AG20443 (cell line): ENCODE results near the gene OR5F1.

ENCODE experiments used
- DNase-seq: peaks from one replicate; pipeline ENCODE4 v3.0.0; 2012; ENCODE audit warnings: low spot score, mixed read lengths

OR5F1 gene

DNA sequence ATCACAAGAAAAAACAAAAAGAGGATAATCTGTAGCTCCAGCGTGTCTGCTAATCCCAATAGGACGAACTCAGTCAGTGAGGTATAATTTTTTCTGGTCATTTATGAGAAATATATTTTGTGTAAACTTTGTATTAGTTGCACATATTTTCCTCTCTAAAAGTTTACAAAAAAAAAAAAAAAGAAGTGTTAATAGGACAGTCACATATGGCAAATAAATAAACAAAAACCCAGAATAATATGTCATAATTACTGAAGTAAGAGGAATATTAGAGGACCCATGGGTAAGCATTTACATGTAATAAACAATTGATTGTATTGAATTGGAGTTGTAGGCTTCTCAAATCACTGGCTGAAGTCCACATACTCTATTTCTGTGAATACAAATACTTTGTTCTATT is at the start of gene OR5F1:
TSS of gene OR5F1 (minus strand) at position 101 of the 400 bp plus-strand sequence. CDS start at position 101, 0 bp downstream.
- no peak for DNase-seq

- DNase-seq = no peak
Measured at GRCh38 chr11:56027354-56027753, 32.9 kb upstream of the OR5F1 start, which contains the start of gene OR5AS1. Gene OR5AS1, plus strand, starts transcription at chr11:56027654. Its CDS starts 2,765 bp downstream, at chr11:56030419.

DNA sequence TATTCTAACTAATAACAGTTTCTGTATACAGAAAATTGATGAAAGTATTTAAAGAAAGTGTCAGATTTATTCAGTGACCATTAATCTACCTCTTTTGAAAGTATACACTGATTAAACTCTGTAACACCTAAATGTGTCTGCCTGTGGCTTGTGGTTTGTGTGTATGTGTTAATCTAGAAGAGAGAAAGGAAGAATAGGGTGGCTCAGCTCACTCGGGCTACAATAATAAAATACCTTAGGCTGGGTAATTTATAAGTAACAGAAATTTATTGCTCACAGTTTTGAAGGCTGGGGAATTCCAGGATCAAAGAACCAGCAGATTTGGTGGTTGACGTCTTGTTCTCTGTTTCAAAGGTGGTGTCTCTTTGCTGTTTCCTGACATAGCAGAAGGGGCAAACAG is 19.4 kb upstream of the OR5F1 start:
- no peak for DNase-seq

DNA sequence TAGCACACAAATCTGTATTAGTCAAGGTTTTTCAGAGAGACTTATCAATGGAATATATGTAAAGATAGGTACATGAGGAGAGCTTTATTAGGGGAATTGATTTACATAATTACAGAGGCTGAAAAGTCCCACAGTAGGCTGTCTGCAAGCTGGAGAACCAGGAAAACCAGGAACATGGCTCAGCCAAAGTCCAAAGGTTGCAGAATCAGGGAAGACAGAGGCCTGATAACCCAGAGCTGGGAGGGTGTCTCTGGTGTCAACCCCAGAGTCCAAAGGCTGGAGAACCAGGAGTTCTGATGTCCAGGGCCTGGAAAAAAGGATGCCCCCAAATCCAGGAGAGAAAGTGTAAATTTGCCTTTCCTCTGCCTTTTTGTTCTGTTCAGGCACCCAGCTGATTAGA is 16.3 kb upstream of the OR5F1 start:
- DNase-seq = no peak

DNA sequence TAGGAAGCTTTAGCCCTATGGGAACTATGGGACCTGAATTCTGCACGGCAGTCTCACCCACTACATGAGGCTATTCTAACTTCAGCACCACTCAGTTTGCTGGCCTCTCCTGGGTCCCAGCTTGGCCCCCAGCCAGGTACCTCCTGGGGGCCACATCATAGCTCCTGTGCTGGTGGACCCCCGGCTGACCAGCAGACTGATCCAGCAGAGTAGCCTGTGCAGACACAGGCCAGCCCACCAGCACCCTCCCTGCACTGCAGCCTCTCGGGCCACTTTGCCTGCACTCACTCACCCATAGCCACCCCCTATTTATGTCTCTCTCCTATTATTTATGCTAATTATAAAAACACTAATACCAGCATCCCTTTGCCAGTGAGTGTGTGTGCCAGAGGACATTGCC is 23.5 kb downstream of the OR5F1 start:
- DNase-seq = no peak

- no peak for DNase-seq
Measured at GRCh38 chr11:55969845-55970244, 24.6 kb downstream of the OR5F1 start, which contains the start of gene OR10AG1. Gene OR10AG1, minus strand, starts transcription at chr11:55969945. Its CDS starts 38 bp downstream, at chr11:55969907.

DNA sequence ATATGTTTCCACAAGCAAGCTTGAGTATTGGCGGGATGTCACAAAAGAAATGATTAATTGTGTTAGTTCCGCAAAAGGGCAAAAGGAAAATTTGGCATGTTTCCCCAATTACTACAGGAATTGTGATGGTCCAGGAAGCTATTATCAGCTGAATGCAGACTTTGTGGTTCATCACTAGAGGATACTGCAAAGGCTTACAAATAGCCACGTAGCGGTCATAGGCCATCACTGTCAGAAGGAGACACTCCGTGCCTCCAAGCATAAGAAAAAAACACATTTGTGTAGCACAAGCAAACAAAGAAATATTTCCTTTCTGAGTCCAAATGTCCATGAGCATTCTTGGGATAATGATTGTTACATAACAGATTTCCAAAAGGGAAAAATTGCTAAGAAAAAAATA is 26.5 kb downstream of the OR5F1 start:
- no peak for DNase-seq

GRCh38 chr11:55966391-55966790 is 28.0 kb downstream of the OR5F1 start:
- no peak for DNase-seq

GRCh38 chr11:55956521-55956920 is 37.9 kb downstream of the OR5F1 start:
- no peak for DNase-seq

- DNase-seq = no peak
Measured at GRCh38 chr11:55949330-55949729, 45.1 kb downstream of the OR5F1 start.
